SK-N-MC (cell line): Measurements from ENCODE around the gene RACGAP1.

Source experiments
- EZH2 ChIP-seq: fragments of 200-600 bp; sonication (generic); IDR thresholded peaks from one replicate; pipeline ENCODE4 v1.6.1; 2017; ENCODE audit warnings: antibody characterized with exemption
- FOXP2 ChIP-seq: optimal IDR thresholded peaks from 2 replicates; pipeline ENCODE3; 2011; ENCODE audit warnings: mild to moderate bottlenecking, moderate library complexity; ENCODE audit not compliant: insufficient read depth; ENCODE audit errors: extremely low read length, control extremely low read depth
- POLR2AphosphoS5 ChIP-seq: IDR thresholded peaks from 2 replicates; pipeline ENCODE4 v1.6.1; 2012; ENCODE audit warnings: mild to moderate bottlenecking, low read depth, low read length, borderline replicate concordance

- TF ChIP-seq EZH2, result no peak
- TF ChIP-seq POLR2AphosphoS5, result no peak
- no peak for TF ChIP-seq FOXP2
Observed at GRCh38 chr12:50041062-50041860, 16.0 kb upstream of the RACGAP1 start.
